Breast epithelium (tissue), 4 donors: ENCODE results near the gene BCAN. TPM values are rescaled to one million over a fixed set of nuclear protein-coding genes. Genes with fewer than 3 reads are reported as not detected.
A peak's percentile ranks its signal among the peaks of the same experiment; 100 is the strongest.
"Not testable (repeated sequence)": the region's sequence is repeated elsewhere in the genome, so short reads cannot be mapped to it uniquely, and the experiment has no call there.

ENCODE experiments used
- DNase-seq, 2 donors: peaks; one replicate each; pipeline ENCODE4 v3.0.0-alpha.2; 2019; ENCODE audit warnings: low spot score in 2 of 2
- H3K27ac ChIP-seq, 2 donors: fragments of 200-600 bp; sonication (generic) in 1 of 2; one replicate each; pipeline ENCODE4 v1.5.1; 2016 to 2019; ENCODE audit warnings: mild to moderate bottlenecking in 1 of 2
- H3K27me3 ChIP-seq, 2 donors: fragments of 200-600 bp; sonication (generic) in 1 of 2; one replicate each; pipeline versions ENCODE4 v1.5.1 to v1.6.0; 2017 to 2019; ENCODE audit warnings: control low read depth in 1 of 2, mild to moderate bottlenecking in 1 of 2
- H3K36me3 ChIP-seq: fragments of 200-600 bp; one replicate; pipeline ENCODE4 v1.5.1; 2019
- H3K4me1 ChIP-seq, 2 donors: fragments of 200-600 bp; sonication (generic); one replicate each; pipeline ENCODE4 v1.5.1; 2016 to 2019; ENCODE audit warnings: control low read depth in 1 of 2
- H3K4me3 ChIP-seq, 3 donors: fragments of 200-600 bp; sonication (generic); 1 replicate in 2 of 3; 2 replicates in 1 of 3; pipeline ENCODE4 v1.5.1; 2016 to 2019; ENCODE audit warnings: mild to moderate bottlenecking in 3 of 3, moderate library complexity in 2 of 3
- H3K9me3 ChIP-seq, 2 donors: fragments of 200-600 bp; sonication (generic) in 1 of 2; one replicate each; pipeline ENCODE4 v1.5.1; 2016 to 2019; ENCODE audit warnings: control low read depth in 1 of 2
- POLR2A ChIP-seq: fragments of 450-650 bp; IDR thresholded peaks from one replicate; pipeline ENCODE4 v1.6.1; 2016; ENCODE audit warnings: antibody characterized with exemption, mild to moderate bottlenecking, moderate library complexity
- POLR2AphosphoS5 ChIP-seq, 3 donors: sonication (generic); formaldehyde crosslinking; IDR thresholded peaks; one replicate each; pipeline ENCODE4 v1.6.1; 2017; ENCODE audit warnings: antibody characterized with exemption in 3 of 3
- intact Hi-C: fragments of 100-400 bp; cut with DNase I; formaldehyde crosslinking; loops from one replicate; pipeline ENCODE4 v1.15.1; 2023; ENCODE audit warnings: low total_unique reads
- total RNA-seq, 3 donors: library from RNA; depleted of rRNA; stranded (reverse); fragments of >200 nt; gene quantifications; one replicate each; pipeline ENCODE4 v1.1.0, GENCODE V29; 2016
- TF ChIP-seq, protein P1 (sequence below), 3 donors: fragments of 450-650 bp; IDR thresholded peaks; one replicate each; pipeline ENCODE4 v1.5.1; 2016 to 2017; ENCODE audit warnings: antibody characterized with exemption in 3 of 3, mild to moderate bottlenecking in 3 of 3, moderate library complexity in 3 of 3

Gene BCAN
- total RNA-seq, 3 donors from 2014 or later: 0.44 TPM; not detected in 2

DNA sequence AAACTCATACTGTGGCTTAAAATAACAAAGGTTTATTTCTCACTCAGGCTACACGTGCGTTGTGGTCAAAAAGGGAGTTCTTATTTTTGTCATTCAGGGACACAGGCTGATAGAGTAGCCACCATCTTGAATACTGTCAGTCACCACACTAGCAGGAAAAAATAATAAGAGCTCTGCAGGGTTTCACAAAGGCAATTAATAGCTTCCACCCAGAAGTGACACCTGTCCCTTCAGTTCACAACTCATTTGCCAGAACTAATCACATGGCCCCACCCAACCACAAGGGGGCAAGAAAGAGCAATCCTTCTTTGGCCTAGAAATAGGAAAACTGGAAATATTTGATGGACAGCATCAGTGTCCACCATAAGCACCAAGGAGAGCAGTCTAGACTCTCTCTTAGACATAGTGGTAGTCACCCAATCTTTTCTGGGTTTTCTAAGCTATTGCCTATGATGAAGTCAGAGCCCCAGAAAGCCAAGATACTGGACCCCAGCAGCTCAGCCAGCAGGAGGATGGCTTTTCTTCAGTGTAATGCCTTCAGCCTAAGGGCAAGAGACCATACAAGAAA is 14.5 kb upstream of the BCAN start:
- no peaks in the 10 kb centered on the region for H3K9me3 ChIP-seq
- H3K36me3 ChIP-seq: no peaks in the 10 kb centered on the region
- no peak for TF ChIP-seq POLR2A
- TF ChIP-seq, protein P1, sequence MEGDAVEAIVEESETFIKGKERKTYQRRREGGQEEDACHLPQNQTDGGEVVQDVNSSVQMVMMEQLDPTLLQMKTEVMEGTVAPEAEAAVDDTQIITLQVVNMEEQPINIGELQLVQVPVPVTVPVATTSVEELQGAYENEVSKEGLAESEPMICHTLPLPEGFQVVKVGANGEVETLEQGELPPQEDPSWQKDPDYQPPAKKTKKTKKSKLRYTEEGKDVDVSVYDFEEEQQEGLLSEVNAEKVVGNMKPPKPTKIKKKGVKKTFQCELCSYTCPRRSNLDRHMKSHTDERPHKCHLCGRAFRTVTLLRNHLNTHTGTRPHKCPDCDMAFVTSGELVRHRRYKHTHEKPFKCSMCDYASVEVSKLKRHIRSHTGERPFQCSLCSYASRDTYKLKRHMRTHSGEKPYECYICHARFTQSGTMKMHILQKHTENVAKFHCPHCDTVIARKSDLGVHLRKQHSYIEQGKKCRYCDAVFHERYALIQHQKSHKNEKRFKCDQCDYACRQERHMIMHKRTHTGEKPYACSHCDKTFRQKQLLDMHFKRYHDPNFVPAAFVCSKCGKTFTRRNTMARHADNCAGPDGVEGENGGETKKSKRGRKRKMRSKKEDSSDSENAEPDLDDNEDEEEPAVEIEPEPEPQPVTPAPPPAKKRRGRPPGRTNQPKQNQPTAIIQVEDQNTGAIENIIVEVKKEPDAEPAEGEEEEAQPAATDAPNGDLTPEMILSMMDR (IDR thresholded peaks at IDR 0.05): peak; percentile 46 to 58 (median 57)
- no peak for TF ChIP-seq POLR2AphosphoS5 (IDR thresholded peaks at IDR 0.05)
- peaks cover 15 to 39% of the 10 kb centered on the region in 2 donors for H3K27me3 ChIP-seq
- H3K4me3 ChIP-seq: no peak overlapping the region
- H3K27ac ChIP-seq: no peak overlapping the region
- peaks cover 11 to 16% of the 10 kb centered on the region in 2 donors for H3K4me1 ChIP-seq
- DNase-seq: no peak
- intact Hi-C loops: no loop called here

DNA sequence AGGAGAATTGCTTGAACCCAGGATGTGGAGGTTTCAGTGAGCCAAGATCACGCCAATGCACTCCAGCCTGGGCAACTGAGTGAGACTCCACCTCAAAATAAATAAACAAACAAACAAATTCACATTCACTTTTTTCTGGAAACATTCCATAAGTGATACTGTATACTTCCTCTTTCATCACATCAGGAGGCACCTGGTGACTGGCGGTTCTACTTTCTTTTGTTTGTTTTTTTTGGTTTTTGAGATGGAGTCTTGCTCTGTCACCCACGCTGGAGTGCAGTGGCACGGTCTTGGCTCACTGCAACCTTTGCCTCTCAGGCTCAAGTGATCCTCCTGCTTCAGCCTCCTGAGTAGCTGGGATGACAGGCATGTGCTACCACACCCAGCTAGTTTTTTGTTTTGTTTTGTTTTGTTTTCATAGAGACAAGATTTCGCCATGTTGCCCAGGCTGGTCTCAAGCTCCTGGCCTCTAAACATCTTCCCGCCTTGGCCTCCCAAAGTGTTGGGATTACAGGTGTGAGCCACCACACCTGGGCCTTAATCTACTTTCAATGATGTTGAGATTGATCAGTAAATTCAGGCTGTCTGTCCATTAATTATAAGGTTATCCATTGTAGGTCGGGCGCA is 12.0 kb upstream of the BCAN start:
- intact Hi-C loops: no loop called here
- H3K9me3 ChIP-seq: no peaks in the 10 kb centered on the region
- H3K27me3 ChIP-seq: peaks cover 10 to 25% of the 10 kb centered on the region in 2 donors
- H3K36me3 ChIP-seq: no peaks in the 10 kb centered on the region
- H3K4me1 ChIP-seq: peaks cover 5 to 8% of the 10 kb centered on the region in 2 donors
- no peak overlapping the region for H3K4me3 ChIP-seq
- DNase-seq: no peak
- no peak overlapping the region for H3K27ac ChIP-seq
- TF ChIP-seq POLR2AphosphoS5 (IDR thresholded peaks at IDR 0.05): no peak
- TF ChIP-seq, protein P1 (IDR thresholded peaks at IDR 0.05): no peak
- TF ChIP-seq POLR2A: no peak

DNA sequence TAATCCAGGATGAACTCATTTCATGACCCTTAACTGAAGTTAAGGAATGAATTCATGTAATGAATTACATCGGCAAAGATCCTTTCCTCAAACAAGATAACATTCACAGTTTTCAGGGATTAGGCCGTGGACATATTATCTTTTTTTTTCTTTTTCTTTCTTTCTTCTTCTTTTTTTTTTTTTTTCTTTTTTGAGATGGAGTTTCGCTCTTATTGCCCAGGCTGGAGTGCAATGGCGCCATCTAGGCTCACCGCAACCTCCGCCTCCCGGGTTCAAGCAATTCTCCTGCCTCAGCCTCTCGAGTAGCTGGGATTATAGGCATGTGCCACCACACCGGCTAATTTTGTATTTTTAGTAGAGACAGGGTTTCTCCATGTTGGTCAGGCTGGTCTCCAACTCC is 10.8 kb upstream of the BCAN start:
- DNase-seq, H3K27ac ChIP-seq, intact Hi-C loops, H3K9me3 ChIP-seq, H3K4me3 ChIP-seq, H3K36me3 ChIP-seq, H3K4me1 ChIP-seq: not testable (repeated sequence)
- H3K27me3 ChIP-seq: peaks cover 3 to 13% of the 10 kb centered on the region in 2 donors

DNA sequence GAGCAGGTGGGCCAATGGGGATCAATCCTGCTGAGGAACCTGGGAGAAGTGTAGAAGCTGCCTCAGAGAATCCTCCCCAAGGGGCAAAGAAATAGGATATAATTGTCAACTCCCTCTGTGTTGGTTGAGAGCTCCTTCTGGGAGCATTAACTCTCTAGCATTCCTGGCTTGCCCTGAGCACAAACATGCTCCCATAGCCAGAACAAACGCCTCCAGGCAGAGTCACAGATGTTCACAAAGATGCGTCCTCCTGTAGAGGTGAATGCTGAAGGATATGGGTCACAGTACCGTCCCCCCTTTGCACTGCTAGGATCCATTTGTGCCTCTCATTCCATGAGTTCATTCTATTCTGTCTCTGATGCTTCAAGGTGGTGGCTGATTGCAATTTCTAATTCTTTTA is 9.6 kb upstream of the BCAN start:
- no peaks in the 10 kb centered on the region for H3K9me3 ChIP-seq
- no peak overlapping the region for H3K4me3 ChIP-seq
- no peak overlapping the region for H3K27ac ChIP-seq
- DNase-seq: no peak
- H3K36me3 ChIP-seq: no peaks in the 10 kb centered on the region
- H3K27me3 ChIP-seq: peaks cover 0 to 3% of the 10 kb centered on the region in 2 donors
- intact Hi-C loops: no loop called here
- no peaks in the 10 kb centered on the region for H3K4me1 ChIP-seq
- TF ChIP-seq, protein P1 (IDR thresholded peaks at IDR 0.05): no peak
- TF ChIP-seq POLR2AphosphoS5 (IDR thresholded peaks at IDR 0.05) (no peak), POLR2A (no peak)

DNA sequence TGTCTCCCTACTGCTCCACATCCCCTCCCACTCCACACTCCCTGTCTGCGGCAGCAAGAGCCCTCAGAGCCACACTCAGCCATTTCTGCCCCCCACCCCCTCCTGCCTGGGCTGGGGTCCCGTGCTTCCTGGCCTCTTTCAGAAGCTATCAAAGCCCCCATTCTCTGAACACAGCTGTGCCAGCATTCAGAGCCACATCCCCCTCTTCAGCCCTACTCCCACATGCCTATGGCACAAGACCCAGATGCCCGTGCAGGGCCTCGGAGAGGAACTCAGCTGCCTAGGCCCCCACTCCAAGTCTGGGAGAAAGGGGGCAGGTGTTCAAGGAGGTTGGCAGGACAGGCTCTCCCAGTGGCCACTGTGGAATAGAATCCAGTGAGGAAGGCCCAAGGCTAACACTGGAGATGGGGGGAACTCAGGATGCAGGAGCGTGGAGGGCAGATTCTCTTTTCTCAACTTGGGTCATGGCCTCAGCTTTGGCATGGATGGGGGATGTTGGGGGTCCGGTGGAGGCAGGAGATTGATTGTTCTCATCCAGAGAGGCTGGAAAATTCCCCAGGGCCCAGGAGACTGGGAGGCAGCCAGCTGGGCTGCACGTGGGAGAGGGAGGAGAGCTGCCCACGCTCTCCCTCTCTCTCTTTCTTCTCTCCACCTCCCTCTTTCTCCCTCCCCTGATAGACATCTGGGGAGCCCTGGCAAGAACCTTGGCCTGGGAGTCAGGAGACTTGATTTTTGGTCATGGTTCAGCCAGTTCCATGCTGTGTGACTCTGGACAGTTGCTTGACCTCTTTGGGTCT is 3.5 kb upstream of the BCAN start:
- intact Hi-C loops: no loop called here
- no peak overlapping the region for H3K27ac ChIP-seq
- H3K4me3 ChIP-seq: no peak overlapping the region
- H3K36me3 ChIP-seq: no peaks in the 10 kb centered on the region
- DNase-seq: no peak
- peaks cover 0 to 9% of the 10 kb centered on the region in 2 donors for H3K27me3 ChIP-seq
- H3K9me3 ChIP-seq: no peaks in the 10 kb centered on the region
- H3K4me1 ChIP-seq: peaks cover 3 to 20% of the 10 kb centered on the region in 2 donors
- TF ChIP-seq POLR2AphosphoS5 (IDR thresholded peaks at IDR 0.05) (no peak), POLR2A (no peak)
- TF ChIP-seq, protein P1 (IDR thresholded peaks at IDR 0.05): no peak
